Suppressor macrophage treated with lipopolysaccharide for 1 hour (primary cell): ENCODE measurements around the gene SERF2.
A peak's percentile ranks its signal among the peaks of the same experiment; 100 is the strongest.
"Not testable (repeated sequence)": the region's sequence is repeated elsewhere in the genome, so short reads cannot be mapped to it uniquely, and the experiment has no call there.

Experiments
- DNase-seq, 3 donors: peaks; one replicate each; pipeline ENCODE4 v3.0.0-alpha.2; 2020 to 2022

The SERF2 gene

DNA sequence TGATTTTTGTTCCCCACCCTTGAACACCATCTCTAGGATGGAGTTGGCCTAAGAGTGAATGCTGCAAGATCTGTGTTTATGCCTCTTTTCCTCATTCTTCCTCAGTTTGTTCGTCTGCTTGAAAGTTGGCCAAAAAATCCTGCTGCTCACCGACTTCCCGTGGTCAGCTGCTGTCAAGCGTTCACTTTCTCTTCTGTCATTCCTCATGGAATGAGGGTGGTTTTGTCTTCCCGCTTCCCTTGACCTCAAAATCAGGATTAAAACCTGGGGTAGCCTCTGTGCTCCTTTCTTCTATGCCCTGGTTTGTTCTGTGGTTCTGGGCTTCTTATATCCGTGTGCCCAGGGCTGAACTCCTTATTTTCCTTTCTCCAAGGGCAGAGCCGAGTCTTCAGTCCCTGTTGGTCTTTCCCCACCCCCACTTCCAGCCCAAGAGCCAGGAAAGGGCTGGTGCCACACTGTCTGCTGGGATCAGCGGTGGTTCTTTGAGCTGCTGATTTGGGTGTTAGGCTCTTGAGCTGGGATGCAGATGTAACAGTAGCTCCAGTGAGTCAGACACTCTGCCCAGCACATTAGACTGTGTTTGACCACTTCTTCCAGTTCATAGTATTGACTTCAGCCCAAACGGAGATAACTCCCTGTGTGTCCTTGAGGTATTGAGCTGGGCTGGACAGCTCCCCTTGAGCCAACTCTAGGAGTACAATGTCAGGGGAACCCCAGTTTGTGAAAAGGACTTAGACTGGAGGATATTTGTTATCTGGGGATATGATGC lies 2.3 kb downstream of the SERF2 start:
- no peak for DNase-seq

GRCh38 chr15:43795197-43795596 lies 3.1 kb downstream of the SERF2 start:
- no peak for DNase-seq

- DNase-seq: no peak
Observed at GRCh38 chr15:43795997-43796396, 3.9 kb downstream of the SERF2 start.

GRCh38 chr15:43796566-43796965 lies 4.4 kb downstream of the SERF2 start:
- no peak for DNase-seq

GRCh38 chr15:43799209-43799944 lies 7.3 kb downstream of the SERF2 start:
- DNase-seq: no peak

- no peak for DNase-seq
Observed at GRCh38 chr15:43799945-43800285, 7.8 kb downstream of the SERF2 start, which contains the start of gene SERINC4. Gene SERINC4, minus strand, starts transcription at chr15:43800220. Its CDS starts 234 bp downstream, at chr15:43799986.

DNA sequence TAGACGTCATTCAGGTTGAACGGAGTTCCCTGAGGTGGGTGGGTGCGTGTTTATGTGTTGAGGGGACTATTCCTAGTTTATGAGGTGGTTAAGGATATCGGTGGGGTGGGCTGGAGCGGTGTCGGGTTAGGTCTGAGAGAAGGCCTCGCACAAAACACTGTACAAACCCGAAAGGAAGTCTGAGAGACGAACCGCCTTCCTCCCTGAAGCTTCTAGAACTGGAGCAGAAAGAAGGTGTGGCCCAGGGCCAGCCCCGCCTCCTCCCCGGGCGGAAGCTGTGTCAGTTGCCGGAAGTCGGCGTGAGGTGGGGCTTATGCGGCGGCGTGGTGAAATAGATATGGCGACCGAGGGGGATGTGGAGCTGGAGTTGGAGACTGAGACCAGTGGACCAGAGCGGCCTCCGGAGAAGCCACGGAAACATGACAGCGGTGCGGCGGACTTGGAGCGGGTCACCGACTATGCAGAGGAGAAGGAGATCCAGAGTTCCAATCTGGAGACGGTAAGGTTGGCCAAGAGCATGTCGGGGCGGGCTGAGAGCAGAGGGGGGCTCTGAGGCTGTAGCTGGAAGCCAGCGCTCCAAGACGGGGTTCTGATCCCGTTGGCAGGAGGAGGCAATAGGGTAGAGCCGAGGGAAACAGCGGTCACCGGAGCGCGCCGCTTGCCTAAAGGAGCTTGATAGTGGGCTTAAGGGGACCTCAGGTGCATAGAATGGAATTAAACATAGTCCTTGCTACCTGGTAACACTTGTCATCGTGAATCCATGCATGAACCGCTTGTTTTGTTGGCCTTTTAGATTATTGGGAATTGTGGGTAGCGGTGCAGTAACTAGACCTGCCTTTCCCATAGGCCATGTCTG lies 8.4 kb downstream of the SERF2 start, which contains the start of gene HYPK:
HYPK (plus strand) TSS at position 314 of the 856 bp plus-strand sequence; CDS start at position 338, 24 bp downstream.
- peak; percentile 88 to 93 (median 91) for DNase-seq

DNA sequence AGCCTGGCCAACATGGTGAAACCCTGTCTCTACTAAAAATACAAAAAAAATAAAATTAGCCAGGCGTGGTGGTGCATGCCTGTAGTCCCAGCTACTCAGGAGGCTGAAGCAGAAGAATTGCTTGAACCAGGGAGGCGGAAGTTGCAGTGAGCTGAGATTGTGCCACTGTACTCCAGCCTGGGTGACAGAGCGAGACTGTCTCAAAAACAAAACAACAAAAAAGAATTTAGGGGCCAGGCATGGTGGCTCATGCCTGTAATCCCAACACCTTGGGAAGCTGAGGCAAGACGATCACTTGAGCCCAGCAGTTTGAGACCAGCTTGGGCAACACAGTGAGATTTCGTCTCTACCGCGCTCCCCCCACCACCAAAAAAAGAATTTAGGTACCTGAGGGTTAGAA lies 10.6 kb downstream of the SERF2 start:
- DNase-seq: not testable (repeated sequence)

DNA sequence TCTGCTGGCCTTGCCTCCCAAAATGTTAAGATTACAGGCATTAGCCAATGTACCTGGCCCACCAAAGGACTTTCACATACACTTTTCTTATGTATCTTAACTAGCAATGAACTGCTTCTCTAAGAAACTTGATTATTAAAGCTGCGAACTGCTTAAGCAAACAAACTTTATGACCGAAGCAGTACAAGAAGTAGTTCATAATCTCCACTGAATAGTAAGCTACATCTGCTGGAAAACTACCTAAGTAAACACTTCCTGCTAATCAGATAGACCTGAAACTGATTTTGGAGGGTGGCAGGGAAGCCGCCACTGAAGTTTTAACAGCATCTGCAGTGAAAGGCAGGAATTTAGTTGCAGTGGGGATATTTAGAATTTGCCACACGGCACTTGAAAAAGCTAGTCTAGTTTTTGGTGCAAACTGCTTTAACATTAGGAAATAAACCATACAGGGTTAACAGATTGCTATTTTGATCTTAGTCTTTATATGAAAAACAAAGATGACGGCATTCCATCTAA lies 16.4 kb downstream of the SERF2 start:
- no peak for DNase-seq

DNA sequence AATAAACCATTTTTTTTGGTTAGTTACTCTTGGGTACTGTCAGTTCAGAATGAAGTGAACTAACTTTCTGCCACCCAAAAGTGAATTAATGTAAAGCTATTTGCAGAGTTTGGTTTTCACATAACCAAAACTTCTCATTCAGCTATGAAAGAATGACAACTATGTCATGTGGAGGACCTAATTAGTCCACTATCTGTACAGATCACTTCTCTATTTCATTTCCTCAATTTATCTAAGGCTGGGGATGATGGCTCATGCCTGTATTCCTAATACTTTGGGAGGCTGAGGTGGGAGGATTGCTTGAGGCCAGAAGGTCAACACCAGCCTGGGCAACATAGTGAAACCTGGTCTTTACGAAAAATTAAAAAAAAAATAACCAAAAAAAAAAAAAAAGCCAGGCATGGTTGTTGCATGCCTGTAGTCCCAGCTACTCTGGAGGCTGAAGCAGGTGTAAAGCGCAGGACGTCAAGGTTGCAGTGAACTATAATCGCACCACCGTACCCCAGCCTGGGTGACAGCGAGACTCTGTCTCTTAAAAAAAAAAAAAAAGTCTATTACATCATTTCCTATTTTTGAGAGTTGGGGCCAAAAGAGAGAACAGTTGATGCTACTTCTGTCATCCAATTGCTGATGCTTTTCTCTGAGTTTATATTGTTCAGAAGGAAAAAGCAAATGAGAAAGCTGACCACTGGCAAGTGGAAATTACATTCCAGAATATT lies 17.0 kb downstream of the SERF2 start:
- DNase-seq: peak; percentile 69 to 87 (median 87)

- not testable (repeated sequence) for DNase-seq
Observed at GRCh38 chr15:43815064-43815463, 22.9 kb downstream of the SERF2 start.

DNA sequence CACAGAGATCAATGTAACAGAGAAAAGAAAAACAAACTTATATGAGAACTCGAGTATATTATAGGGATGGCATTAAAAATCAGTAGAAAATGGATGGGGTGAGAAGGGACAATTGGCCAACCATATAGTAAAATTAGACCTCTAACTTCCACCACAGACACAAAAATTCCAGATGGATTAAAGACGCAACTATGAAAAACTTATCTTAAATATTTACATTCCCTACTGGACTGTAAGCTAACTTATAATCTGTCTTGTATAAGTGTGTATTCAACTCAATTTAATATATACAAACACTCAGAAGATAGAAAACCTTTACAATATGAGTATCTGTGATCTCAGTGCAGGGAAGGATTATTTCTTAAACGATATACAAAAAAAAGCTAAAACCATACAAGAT lies 29.4 kb downstream of the SERF2 start:
- DNase-seq: no peak

- peak; percentile 96 to 99 (median 98) for DNase-seq
Observed at GRCh38 chr15:43824302-43825246, 32.5 kb downstream of the SERF2 start, which contains the start of gene MFAP1. Gene MFAP1, minus strand, starts transcription at chr15:43824690. Its CDS starts 121 bp downstream, at chr15:43824569.

DNA sequence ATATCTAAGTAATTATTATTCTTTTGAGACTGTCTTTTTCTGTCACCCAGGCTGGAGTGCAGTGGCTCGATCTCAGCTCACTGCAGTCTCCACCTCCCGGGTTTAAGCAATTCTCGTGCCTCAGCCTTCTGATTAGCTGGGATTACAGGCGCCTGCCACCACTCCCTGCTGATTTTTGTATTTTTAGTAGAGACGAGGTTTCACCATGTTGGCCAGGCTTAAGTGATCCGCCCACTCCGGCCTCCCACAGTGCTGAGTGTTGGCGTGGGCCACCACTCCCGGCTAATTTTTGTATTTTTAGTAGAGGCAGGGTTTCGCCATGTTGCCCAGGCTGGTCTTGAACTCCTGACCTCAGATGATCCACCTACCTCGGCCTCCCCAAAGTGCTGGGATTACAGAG lies 33.2 kb downstream of the SERF2 start:
- DNase-seq: not testable (repeated sequence)

DNA sequence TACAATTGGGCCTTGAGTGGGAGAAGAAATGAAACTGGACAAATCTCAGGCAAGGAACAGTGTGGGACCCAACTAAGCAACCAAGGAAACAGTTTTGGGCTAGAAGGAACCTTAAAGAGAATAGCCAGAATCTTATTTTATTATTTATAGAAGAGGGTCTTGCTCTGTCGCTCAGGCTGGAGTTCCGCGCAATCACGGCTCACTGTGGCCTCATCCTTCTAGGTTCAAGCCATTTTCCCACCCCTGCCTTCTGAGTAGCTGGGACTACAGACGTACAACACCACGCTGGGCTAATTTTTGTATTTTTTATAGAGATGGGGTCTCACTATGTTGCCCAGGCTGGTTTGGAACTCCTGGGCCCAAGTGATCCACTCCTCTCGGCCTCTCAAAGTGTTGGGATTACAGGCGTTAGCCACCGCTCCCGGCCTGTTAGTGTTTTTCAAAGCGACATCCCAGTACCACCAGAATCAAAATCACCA lies 33.9 kb downstream of the SERF2 start:
- DNase-seq: no peak

DNA sequence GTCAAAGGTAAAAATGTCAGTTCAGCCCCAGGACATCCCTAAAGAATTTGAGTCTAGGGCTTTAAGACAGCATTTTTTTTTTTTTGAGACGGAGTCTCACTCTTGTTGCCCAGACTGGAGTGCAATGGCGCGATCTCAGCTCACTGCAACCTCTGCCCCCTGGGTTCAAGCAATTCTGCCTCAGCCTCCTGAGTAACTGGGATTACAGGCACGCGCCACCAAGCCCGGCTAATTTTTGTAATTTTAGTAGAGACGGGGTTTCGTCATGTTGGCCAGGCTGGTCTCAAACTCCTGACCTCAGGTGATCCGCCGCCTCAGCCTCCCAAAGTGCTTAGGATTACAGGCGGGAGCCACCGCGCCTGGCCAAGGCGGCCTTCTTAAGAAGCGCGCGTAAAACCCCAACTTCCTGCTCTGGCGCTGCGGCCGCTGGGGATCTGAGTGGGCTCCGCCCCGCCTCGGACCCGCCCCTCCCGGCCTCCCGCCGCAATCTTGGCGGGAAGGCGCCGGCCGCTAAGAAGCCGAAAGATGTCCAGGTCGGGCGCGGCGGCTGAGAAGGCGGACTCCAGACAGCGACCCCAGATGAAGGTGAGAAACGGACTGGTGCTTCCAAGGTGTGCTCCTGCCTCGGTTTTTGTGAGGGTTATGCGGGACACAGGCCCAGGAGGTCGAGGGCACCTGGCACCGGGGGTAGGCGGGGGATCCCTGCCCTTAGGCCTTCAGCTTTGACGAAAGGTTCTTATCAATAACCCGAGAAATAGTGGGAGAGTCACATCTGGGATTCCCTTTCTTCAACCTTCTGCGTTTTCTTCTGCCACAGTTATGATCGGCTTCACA lies 34.6 kb downstream of the SERF2 start, which contains the start of gene WDR76:
WDR76 (plus strand) TSS at position 495 of the 834 bp plus-strand sequence; CDS start at position 526, 31 bp downstream.
- DNase-seq: peak; percentile 90 to 95 (median 93)

- no peak for DNase-seq
Observed at GRCh38 chr15:43828061-43828657, 36.0 kb downstream of the SERF2 start.

DNA sequence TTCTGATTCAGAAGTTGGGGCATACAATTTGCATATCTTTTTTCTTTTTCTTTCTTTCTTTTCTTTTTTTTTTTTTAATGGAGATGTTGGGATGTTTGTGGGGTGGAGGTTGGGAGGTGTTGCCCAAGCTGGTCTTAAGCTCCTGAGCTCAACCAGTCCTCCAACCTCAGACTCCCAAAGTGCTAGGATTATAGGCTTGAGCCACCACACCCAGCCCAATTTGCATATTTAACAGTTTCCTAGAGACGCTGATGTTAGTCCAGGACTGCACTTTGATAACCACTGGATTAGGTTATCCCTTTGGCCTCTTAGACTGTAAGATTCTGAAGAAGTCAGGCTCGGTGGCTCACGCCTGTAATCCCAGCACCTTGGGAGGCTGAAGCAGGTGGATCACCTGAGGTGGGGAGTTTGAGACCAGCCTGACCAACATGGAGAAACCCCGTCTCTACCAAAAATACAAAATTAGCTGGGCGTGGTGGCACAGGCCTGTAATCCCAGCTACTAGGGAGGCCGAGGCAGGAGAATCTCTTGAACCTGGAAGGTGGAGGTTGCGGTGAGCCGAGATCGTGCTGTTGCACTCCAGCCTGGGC lies 37.9 kb downstream of the SERF2 start:
- DNase-seq: not testable (repeated sequence)
